ES-I3 (cell line): Measurements from ENCODE around the gene SMOC2.
"Not testable (repeated sequence)": the region's sequence is repeated elsewhere in the genome, so short reads cannot be mapped to it uniquely, and the experiment has no call there.

Source experiments
- H3K36me3 ChIP-seq: 2 replicates; pipeline ENCODE4 v1.6.1; 2013; ENCODE audit warnings: mild to moderate bottlenecking, low read length, control low read depth, moderate library complexity; ENCODE audit not compliant: insufficient read depth
- H3K4me1 ChIP-seq: 2 replicates; pipeline ENCODE4 v1.6.1; 2013; ENCODE audit warnings: mild to moderate bottlenecking, control low read depth, low read length; ENCODE audit not compliant: insufficient read depth
- H3K9ac ChIP-seq: 2 replicates; pipeline ENCODE4 v1.6.1; 2013; ENCODE audit warnings: low read depth, mild to moderate bottlenecking, low read length, moderate library complexity
- H3K9me3 ChIP-seq: 2 replicates; pipeline ENCODE4 v1.6.1; 2013; ENCODE audit warnings: mild to moderate bottlenecking, low read length, moderate library complexity; ENCODE audit not compliant: control insufficient read depth, insufficient read depth

Gene SMOC2

DNA sequence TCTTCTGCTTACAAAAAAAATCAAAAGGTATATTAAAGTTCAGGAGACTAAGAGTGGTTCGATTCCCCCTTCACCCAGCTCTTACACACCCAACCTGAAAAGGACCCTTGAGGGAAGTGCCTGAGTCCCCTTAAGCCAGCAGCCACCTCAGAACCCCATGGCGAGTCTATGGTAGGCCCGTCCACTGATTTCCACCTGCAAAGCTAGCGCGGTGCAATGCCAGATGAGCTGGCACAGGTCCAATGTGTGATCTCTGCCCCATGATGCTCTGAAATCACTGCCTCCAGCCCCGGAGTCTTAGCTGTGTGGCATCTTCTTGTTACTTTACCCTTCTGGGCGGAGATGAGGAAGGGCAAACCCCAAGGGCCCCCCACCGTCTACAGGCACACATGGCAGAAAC lies 109.3 kb downstream of the SMOC2 start:
- Histone ChIP-seq H3K36me3 (no peaks in the 10 kb centered on the region), H3K9me3 (no peaks in the 10 kb centered on the region), H3K9ac (no peak overlapping the region), H3K4me1 (no peaks in the 10 kb centered on the region)

GRCh38 chr6:168554472-168554871 lies 113.5 kb downstream of the SMOC2 start:
- no peaks in the 10 kb centered on the region for H3K9me3 ChIP-seq
- H3K4me1 ChIP-seq, result no peaks in the 10 kb centered on the region
- H3K36me3 ChIP-seq, result no peaks in the 10 kb centered on the region
- H3K9ac ChIP-seq, result no peak overlapping the region

GRCh38 chr6:168554898-168555617 lies 114.1 kb downstream of the SMOC2 start:
- no peaks in the 10 kb centered on the region for H3K9me3 ChIP-seq
- no peaks in the 10 kb centered on the region for H3K36me3 ChIP-seq
- no peaks in the 10 kb centered on the region for H3K4me1 ChIP-seq
- H3K9ac ChIP-seq, result no peak overlapping the region

DNA sequence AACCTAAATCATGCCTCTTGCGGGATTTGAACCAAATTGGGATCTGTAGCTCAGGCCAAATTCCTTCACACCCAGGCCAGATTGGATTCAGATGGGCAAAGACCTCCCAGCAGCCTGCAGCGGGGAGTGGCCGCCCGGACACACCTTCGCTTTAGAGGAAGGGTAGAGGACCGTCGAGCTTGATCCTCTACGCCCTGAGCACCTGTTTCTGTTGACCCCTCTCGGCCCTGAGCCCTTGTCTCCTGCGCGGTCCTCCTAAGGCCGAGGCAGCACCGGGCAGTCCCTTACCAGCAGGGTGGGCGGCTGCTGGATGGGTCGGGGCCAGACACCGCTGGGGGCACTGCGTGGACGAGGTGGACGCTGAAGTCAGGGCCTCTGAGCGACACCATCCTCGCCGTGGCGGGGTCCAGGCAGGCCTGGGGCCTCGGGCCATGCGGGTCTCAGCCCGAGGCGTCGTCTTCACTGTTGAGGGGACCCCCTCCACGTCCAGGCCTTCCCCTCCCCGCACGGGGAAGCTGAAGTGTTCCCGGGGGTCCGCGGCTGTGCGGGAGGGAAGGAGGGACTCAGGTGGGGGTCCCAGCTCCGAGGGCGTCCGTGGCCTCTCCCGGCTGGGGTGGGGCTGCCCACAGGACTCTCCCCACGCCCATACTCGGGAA lies 114.8 kb downstream of the SMOC2 start:
- Histone ChIP-seq H3K36me3 (no peaks in the 10 kb centered on the region), H3K4me1 (no peaks in the 10 kb centered on the region), H3K9ac (no peak overlapping the region)

GRCh38 chr6:168557512-168557911 lies 116.5 kb downstream of the SMOC2 start:
- no peaks in the 10 kb centered on the region for H3K4me1 ChIP-seq
- H3K9me3 ChIP-seq, result no peaks in the 10 kb centered on the region; the same call in 1 of the 2 replicates
- no peak overlapping the region for H3K9ac ChIP-seq
- no peaks in the 10 kb centered on the region for H3K36me3 ChIP-seq

More for the DNA sequence above, 114.8 kb downstream of the SMOC2 start:
- no peaks in the 10 kb centered on the region for H3K9me3 ChIP-seq

DNA sequence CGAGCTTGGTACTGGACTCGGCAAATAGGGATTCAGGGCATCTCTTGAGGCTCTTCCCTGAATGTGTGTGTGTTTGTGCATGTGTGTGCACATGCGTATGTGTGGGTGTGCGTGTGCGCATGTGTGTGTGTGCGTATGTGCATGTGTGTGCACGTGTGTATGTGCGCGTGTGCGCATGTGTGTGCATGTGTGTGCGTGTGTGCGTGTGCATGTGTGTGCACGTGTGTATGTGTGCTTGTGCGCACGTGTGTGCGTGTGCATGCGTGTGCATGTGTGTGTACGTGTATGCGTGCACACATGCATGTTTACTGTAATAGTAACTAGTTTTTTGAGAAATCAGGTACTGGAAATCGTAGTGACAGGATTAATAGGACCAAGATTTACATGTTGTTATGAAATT lies 117.7 kb downstream of the SMOC2 start:
- Histone ChIP-seq H3K36me3 (no peaks in the 10 kb centered on the region), H3K9ac (no peak overlapping the region), H3K4me1 (no peaks in the 10 kb centered on the region), H3K9me3 (no peaks in the 10 kb centered on the region; the same call in 1 of the 2 replicates)

- no peaks in the 10 kb centered on the region for H3K36me3 ChIP-seq
- H3K9ac ChIP-seq, result no peak overlapping the region
- no peaks in the 10 kb centered on the region; the same call in 1 of the 2 replicates for H3K9me3 ChIP-seq
- no peaks in the 10 kb centered on the region for H3K4me1 ChIP-seq
These were observed 118.7 kb downstream of the SMOC2 start for GRCh38 chr6:168559574-168560098.

GRCh38 chr6:168560126-168560525 lies 119.1 kb downstream of the SMOC2 start:
- H3K36me3 ChIP-seq, result no peaks in the 10 kb centered on the region
- no peak overlapping the region for H3K9ac ChIP-seq
- no peaks in the 10 kb centered on the region for H3K4me1 ChIP-seq
- no peaks in the 10 kb centered on the region; the same call in 1 of the 2 replicates for H3K9me3 ChIP-seq

GRCh38 chr6:168562576-168563151 lies 121.7 kb downstream of the SMOC2 start:
- Histone ChIP-seq H3K4me1 (no peaks in the 10 kb centered on the region), H3K9ac (no peak overlapping the region), H3K9me3 (no peaks in the 10 kb centered on the region; the same call in 1 of the 2 replicates), H3K36me3 (no peaks in the 10 kb centered on the region)

GRCh38 chr6:168563656-168564055 lies 122.7 kb downstream of the SMOC2 start:
- H3K36me3 ChIP-seq, result no peaks in the 10 kb centered on the region
- no peaks in the 10 kb centered on the region for H3K4me1 ChIP-seq
- H3K9ac ChIP-seq, result no peak overlapping the region
- H3K9me3 ChIP-seq, result no peaks in the 10 kb centered on the region; the same call in 1 of the 2 replicates

DNA sequence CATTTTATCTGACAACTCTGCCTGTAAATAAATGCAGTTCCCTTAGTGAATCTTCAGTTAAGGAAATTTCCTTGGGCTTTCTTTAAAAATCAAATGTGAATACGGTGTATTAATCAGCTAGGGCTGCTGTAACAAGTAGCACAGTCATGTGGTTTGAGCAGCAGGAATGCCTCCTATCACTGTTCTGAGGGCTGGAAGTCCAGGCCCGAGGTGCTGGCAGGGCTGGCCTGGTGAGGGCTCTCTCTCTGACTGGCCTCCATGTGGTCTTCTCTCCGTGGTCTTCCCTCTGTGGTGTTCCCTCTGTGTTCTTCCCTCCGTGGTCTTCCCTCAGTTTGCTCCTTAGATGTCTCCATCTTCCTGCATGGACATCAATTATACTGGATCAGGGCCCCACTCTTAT lies 124.1 kb downstream of the SMOC2 start:
- Histone ChIP-seq H3K4me1 (no peaks in the 10 kb centered on the region), H3K9me3 (no peaks in the 10 kb centered on the region; the same call in 1 of the 2 replicates), H3K36me3 (no peaks in the 10 kb centered on the region), H3K9ac (no peak overlapping the region)

GRCh38 chr6:168570211-168570610 lies 129.2 kb downstream of the SMOC2 start:
- Histone ChIP-seq H3K9me3 (no peaks in the 10 kb centered on the region), H3K4me1 (no peaks in the 10 kb centered on the region), H3K36me3 (no peaks in the 10 kb centered on the region), H3K9ac (no peak overlapping the region)

DNA sequence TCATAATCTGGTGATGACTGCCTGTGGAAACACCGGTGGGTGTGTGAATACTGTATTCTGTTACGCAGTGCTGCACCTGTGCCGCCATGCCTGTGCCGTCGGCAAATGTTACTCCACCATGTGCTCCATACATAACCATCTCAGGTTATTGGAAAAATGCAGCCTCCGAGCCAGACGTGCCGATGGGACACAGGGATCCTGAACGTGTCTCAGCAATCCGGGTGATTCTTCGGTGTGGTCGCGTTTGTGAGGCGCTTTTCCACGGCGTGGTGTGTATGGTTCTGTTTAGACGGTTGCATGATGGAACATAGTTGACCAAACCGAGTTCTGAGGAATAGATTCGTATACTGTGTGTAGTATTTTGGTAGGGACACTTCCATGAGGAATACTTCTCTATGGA lies 130.3 kb downstream of the SMOC2 start:
- Histone ChIP-seq H3K36me3 (no peaks in the 10 kb centered on the region), H3K9ac (no peak overlapping the region), H3K4me1 (no peaks in the 10 kb centered on the region), H3K9me3 (no peaks in the 10 kb centered on the region)

GRCh38 chr6:168573276-168573835 lies 132.4 kb downstream of the SMOC2 start:
- H3K36me3 ChIP-seq, H3K9ac ChIP-seq, H3K9me3 ChIP-seq, H3K4me1 ChIP-seq: not testable (repeated sequence)
